Measurements from ENCODE around the gene ANO1. TPM values are rescaled to one million over a fixed set of nuclear protein-coding genes. Genes with fewer than 3 reads are reported as not detected.

The ANO1 gene
- total and polyA plus RNA-seq, 2 of the 8 experiments (the other 6 are each of a cell fraction or from before 2014, with no cell fraction given) = 4.7 to 5.0 TPM

- Histone ChIP-seq H3K56ac (replicated peaks; ENCODE audit: insufficient read length, low read depth, low read length) (no peak overlapping the region), H2AFZ (ENCODE audit: low read length) (no peak overlapping the region), H2BK120ac (replicated peaks; ENCODE audit: low read depth, low read length) (peak overlapping the region; percentile 25), H4K5ac (ENCODE audit: insufficient read length, low read depth, low read length) (no peak overlapping the region), H2BK5ac (ENCODE audit: low read depth, low read length) (0 out of 2 replicates have a peak overlapping the region, but pooled peaks have one; percentile 54), H2AK5ac (ENCODE audit: low read depth, low read length) (no peak overlapping the region), H3K27me3 (replicated peaks in 1 of 4; ENCODE audit: control insufficient read depth in 3 of 4, extremely low read depth in 1 of 4, insufficient read depth in 3 of 4, low read length in 3 of 4) (peaks cover 4 to 30% (median 20%) of the 10 kb centered on the region in 4 experiments), H3K14ac (ENCODE audit: insufficient read length) (no peak overlapping the region), H4K20me1 (replicated peaks in 1 of 2; ENCODE audit: control insufficient read depth in 1 of 2, insufficient read depth in 2 of 2, low read length in 2 of 2) (no peaks in the 10 kb centered on the region), H3K23ac (ENCODE audit: insufficient read length) (no peak overlapping the region), H4K8ac (ENCODE audit: extremely low read depth, insufficient read depth, low read length) (no peak overlapping the region), H3K4me3 (ENCODE audit: extremely low read depth in 1 of 4, insufficient read depth in 2 of 4, low read depth in 3 of 4, low read length in 4 of 4) (no peak overlapping the region), H3K4me1 (replicated peaks in 1 of 4; ENCODE audit: control insufficient read depth in 3 of 4, insufficient read depth in 4 of 4, low read length in 3 of 4) (peaks cover 13 to 41% (median 21%) of the 10 kb centered on the region in 4 experiments), H4K91ac (replicated peaks; ENCODE audit: insufficient read length, low read length) (peak overlapping the region; percentile 75), H2BK15ac (ENCODE audit: low read length) (no peak overlapping the region), H3K23me2 (ENCODE audit: low read depth, low read length) (0 out of 2 replicates have a peak, but pooled peaks cover 8% of the 10 kb centered on the region), H2BK12ac (ENCODE audit: low read depth, low read length) (0 out of 2 replicates have a peak overlapping the region, but pooled peaks have one; percentile 64), H3K27ac (ENCODE audit: low read depth, low read length) (no peak overlapping the region), H3K36me3 (ENCODE audit: control insufficient read depth in 2 of 4, insufficient read depth in 4 of 4, low read length in 3 of 4) (no peaks in the 10 kb centered on the region), H2BK20ac (ENCODE audit: low read length) (peak overlapping the region; percentile 76; the same call in 1 of the 2 replicates), H3K9ac (replicated peaks in 1 of 4; ENCODE audit: extremely low read depth in 1 of 4, low read depth in 3 of 4, low read length in 3 of 4) (0 out of 7 replicates have a peak overlapping the region, but pooled peaks of 1 of the 4 experiments have one; percentile 21), H3K18ac (ENCODE audit: extremely low read depth, low read length) (no peak overlapping the region), H3K79me1 (ENCODE audit: low read depth, low read length) (no peaks in the 10 kb centered on the region), H3K79me2 (ENCODE audit: control insufficient read depth in 1 of 2, insufficient read depth in 2 of 2, low read length in 2 of 2) (no peaks in the 10 kb centered on the region), H3K9me3 (ENCODE audit: insufficient read depth in 2 of 2, low read depth in 1 of 2, low read length in 1 of 2) (no peaks in the 10 kb centered on the region), H3K4ac (replicated peaks; ENCODE audit: insufficient read length, low read depth, low read length) (no peak overlapping the region), H3K4me2 (ENCODE audit: insufficient read depth in 1 of 2, low read depth in 2 of 2, low read length in 2 of 2) (peak overlapping the region in 1 of 2 experiments; percentile 61; a peak in 1 of 4 replicates)
- ChIA-PET POLR2A (ENCODE audit: partially characterized antibody) (no interaction called here), CTCF (ENCODE audit: partially characterized antibody) (interaction anchor here (0.7 to 11.2 kb wide), 6 partner anchors 11 to 124 kb away, joined by 3 to 103 read pairs (median 6); no protein-coding TSS in a partner anchor)
- FAIRE-seq (no peak), DNase-seq (ENCODE audit: low read depth in 1 of 2, low spot score in 2 of 2) (no peak)
- WGBS, 2 experiments (ENCODE audit: extremely low coverage in 1 of 2, insufficient coverage in 1 of 2, insufficient read length in 1 of 2, insufficient replicate concordance in 2 of 2, low coverage in 1 of 2, low lambda C conversion rate in 2 of 2, missing lambda C conversion rate in 1 of 2) = 85% methylated on average over 12 of the region's 12 CpGs; no CpG with 5 or more reads in 1 of the 2 experiments
- TF ChIP-seq KDM4A (IDR thresholded peaks at IDR 0.05; ENCODE audit: low read depth, low read length, severe bottlenecking) = no peak
Observed at GRCh38 chr11:70071996-70072395, 6.1 kb upstream of the ANO1 start.
